ENCODE data around the gene MBNL2. TPM values are rescaled to one million over a fixed set of nuclear protein-coding genes. Genes with fewer than 3 reads are reported as not detected.
A peak's percentile ranks its signal among the peaks of the same experiment; 100 is the strongest.

Gene MBNL2
- total and polyA plus RNA-seq, 2 of the 13 experiments (the other 11 are each of a cell fraction or from before 2014, with no cell fraction given): 30.8 to 59.0 TPM

DNA sequence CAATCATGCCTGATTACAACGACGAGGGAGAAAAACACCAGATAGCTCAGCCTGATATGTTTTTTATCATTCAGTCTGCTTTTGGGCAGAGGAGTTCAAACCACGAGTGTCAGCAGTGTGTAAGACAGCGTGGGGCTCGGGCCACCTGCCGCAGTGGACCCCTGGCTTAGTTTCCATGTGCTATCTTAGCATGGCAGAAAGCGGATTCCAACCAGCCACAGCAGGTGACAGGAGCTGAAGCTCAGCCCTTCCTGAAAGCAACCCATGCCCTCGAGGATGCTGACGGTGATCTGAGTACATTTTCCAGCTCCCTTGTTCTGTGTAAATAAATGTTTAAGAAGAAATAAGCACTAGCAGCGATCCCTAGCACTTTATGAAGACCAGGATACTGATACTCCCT lies 32.2 kb upstream of the MBNL2 start:
- H2AFZ ChIP-seq (ENCODE audit: low read length): no peak overlapping the region
- FAIRE-seq (no peak), ATAC-seq (no peak), DNase-seq (ENCODE audit: low spot score) (no peak)
- no peak overlapping the region for H3K4me3 ChIP-seq (replicated peaks in 1 of 3; ENCODE audit: insufficient read depth in 1 of 3, low read depth in 2 of 3, low read length in 3 of 3)
- intact Hi-C loops (cut with micrococcal nuclease; ENCODE audit: unreplicated experiment) (no loop called here), in situ Hi-C loops (cut with HindIII; ENCODE audit: extremely low pct_ligation_motif_present, low pct_unique_long_range_greater_than_20kb) (no loop called here)
- H3K4me2 ChIP-seq (ENCODE audit: low read depth, low read length): no peak overlapping the region
- 42% methylated on average over 9 of the region's 10 CpGs for WGBS (ENCODE audit: low lambda C conversion rate)
- no peaks in the 10 kb centered on the region for H3K9me3 ChIP-seq (ENCODE audit: low read length)
- no TSS peak for BruUV-seq (replicated peaks)
- H3K27me3 ChIP-seq (ENCODE audit: control insufficient read depth in 1 of 2, insufficient read depth in 2 of 2, low read length in 2 of 2): peaks cover 0 to 6% of the 10 kb centered on the region in 2 experiments; a peak in 1 of 5 replicates
- H3K4me1 ChIP-seq (ENCODE audit: insufficient read depth, low read length): no peaks in the 10 kb centered on the region
- TF ChIP-seq, protein P1, sequence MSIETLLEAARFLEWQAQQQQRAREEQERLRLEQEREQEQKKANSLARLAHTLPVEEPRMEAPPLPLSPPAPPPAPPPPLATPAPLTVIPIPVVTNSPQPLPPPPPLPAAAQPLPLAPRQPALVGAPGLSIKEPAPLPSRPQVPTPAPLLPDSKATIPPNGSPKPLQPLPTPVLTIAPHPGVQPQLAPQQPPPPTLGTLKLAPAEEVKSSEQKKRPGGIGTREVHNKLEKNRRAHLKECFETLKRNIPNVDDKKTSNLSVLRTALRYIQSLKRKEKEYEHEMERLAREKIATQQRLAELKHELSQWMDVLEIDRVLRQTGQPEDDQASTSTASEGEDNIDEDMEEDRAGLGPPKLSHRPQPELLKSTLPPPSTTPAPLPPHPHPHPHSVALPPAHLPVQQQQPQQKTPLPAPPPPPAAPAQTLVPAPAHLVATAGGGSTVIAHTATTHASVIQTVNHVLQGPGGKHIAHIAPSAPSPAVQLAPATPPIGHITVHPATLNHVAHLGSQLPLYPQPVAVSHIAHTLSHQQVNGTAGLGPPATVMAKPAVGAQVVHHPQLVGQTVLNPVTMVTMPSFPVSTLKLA (IDR thresholded peaks at IDR 0.05): peak; percentile 50
- TF ChIP-seq ZNF782 (CRISPR knock-in tag; IDR thresholded peaks at IDR 0.05; ENCODE audit: borderline replicate concordance): no peak
- POLR2A ChIA-PET: no interaction called here
- no peak overlapping the region for H3K27ac ChIP-seq (ENCODE audit: extremely low read length, insufficient read depth, low read length)
- CTCF ChIA-PET (ENCODE audit: low intra/inter-chr PET ratio, low total read pairs): no interaction called here
- no peak overlapping the region for H3K9ac ChIP-seq (ENCODE audit: insufficient read depth, low read depth, low read length)
- H3K36me3 ChIP-seq (replicated peaks in 1 of 2; ENCODE audit: control insufficient read depth in 1 of 2, insufficient read depth in 2 of 2, low read length in 2 of 2): no peaks in the 10 kb centered on the region
- no peaks in the 10 kb centered on the region for H3K79me2 ChIP-seq (ENCODE audit: insufficient read depth, low read length)
- H4K20me1 ChIP-seq (ENCODE audit: insufficient read depth, low read length): no peaks in the 10 kb centered on the region

DNA sequence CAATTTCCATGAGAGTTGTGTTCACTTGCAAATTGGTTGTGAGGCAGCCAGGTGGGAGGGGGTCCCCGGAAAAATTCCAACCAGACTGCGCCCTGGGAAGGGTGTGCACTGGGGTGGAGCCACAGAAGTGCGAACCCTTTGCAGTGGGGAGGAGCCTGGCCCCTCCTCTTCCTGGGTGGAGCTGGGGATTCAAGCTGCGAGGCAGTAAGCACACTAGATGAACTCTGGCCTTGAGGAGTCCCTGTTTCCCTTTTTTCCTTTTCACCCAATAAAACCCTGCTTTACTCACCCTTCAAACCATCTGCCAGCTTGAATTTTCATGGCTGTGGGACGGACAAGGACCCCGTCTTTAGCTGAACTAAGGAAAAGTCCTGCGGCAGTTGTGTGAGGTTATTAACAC lies 31.0 kb upstream of the MBNL2 start:
- BruUV-seq (replicated peaks): no TSS peak
- in situ Hi-C loops (cut with HindIII; ENCODE audit: extremely low pct_ligation_motif_present, low pct_unique_long_range_greater_than_20kb): no loop called here
- intact Hi-C loops (cut with micrococcal nuclease; ENCODE audit: unreplicated experiment): no loop called here
- Histone ChIP-seq H3K4me2 (ENCODE audit: low read depth, low read length) (no peak overlapping the region), H3K4me3 (replicated peaks in 1 of 3; ENCODE audit: insufficient read depth in 1 of 3, low read depth in 2 of 3, low read length in 3 of 3) (no peak overlapping the region), H3K9me3 (ENCODE audit: low read length) (no peaks in the 10 kb centered on the region), H2AFZ (ENCODE audit: low read length) (no peak overlapping the region), H3K79me2 (ENCODE audit: insufficient read depth, low read length) (no peaks in the 10 kb centered on the region), H4K20me1 (ENCODE audit: insufficient read depth, low read length) (no peaks in the 10 kb centered on the region), H3K27ac (ENCODE audit: extremely low read length, insufficient read depth, low read length) (no peak overlapping the region), H3K36me3 (replicated peaks in 1 of 2; ENCODE audit: control insufficient read depth in 1 of 2, insufficient read depth in 2 of 2, low read length in 2 of 2) (no peaks in the 10 kb centered on the region), H3K27me3 (ENCODE audit: control insufficient read depth in 1 of 2, insufficient read depth in 2 of 2, low read length in 2 of 2) (peaks cover 0 to 4% of the 10 kb centered on the region in 2 experiments; a peak in 1 of 5 replicates), H3K4me1 (ENCODE audit: insufficient read depth, low read length) (no peaks in the 10 kb centered on the region), H3K9ac (ENCODE audit: insufficient read depth, low read depth, low read length) (no peak overlapping the region)
- FAIRE-seq (no peak), DNase-seq (ENCODE audit: low spot score) (no peak), ATAC-seq (no peak)
- ChIA-PET CTCF (ENCODE audit: low intra/inter-chr PET ratio, low total read pairs) (no interaction called here), POLR2A (no interaction called here)
- 57% methylated on average over 7 of the region's 7 CpGs for WGBS (ENCODE audit: low lambda C conversion rate)
- TF ChIP-seq ZNF296 (CRISPR knock-in tag; conservative IDR thresholded peaks at IDR 0.05): no peak
- no peak for TF ChIP-seq GABPA (IDR thresholded peaks at IDR 0.05; ENCODE audit: low read depth, low read length)
- peak; percentile 67 for TF ChIP-seq GABPA (CRISPR knock-in tag; IDR thresholded peaks at IDR 0.05; ENCODE audit: low read depth)
- peak; percentile 47; the same call in 1 of the 2 replicates for TF ChIP-seq GABPB1 (CRISPR knock-in tag; IDR thresholded peaks at IDR 0.05)
- TF ChIP-seq ZBTB8A (CRISPR knock-in tag; IDR thresholded peaks at IDR 0.05; ENCODE audit: borderline replicate concordance, low read depth): no peak
